Measurements from ENCODE around the gene SMIM13.
"Not testable (repeated sequence)": the region's sequence is repeated elsewhere in the genome, so short reads cannot be mapped to it uniquely, and the experiment has no call there.

DNA sequence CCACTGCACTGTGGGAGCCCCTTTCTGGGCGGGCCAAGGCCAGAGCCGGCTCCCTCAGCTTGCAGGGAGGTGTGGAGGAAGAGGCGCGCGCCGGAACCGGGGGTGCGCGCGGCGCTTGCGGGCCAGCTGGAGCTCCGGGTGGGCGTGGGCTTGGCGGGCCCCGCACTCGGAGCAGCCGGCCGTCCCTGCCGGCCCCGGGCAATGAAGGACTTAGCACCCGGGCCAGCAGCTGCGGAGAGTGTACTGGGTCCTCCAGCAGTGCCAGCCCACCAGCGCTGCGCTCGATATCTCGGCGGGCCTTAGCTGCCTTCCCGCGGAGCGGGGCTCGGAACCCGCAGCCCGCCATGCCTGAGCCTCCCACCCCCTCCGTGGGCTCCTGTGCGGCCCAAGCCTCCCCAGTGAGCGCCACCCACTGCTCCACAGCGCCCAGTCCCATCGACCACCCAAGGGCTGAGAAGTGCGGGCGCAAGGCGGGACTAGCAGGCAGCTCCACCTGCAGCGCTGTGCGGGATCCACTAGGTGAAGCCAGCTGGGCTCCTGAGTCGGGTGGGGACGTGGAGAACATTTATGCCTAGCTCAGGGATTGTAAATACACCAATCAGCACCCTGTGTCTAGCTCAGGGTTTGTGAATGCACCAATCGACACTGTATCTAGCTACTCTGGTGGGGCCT lies 6.4 kb upstream of the SMIM13 start:
- TF ChIP-seq CTCF, POLR2AphosphoS5 (IDR thresholded peaks at IDR 0.05): not testable (repeated sequence)
